ENCODE data around the gene ING2. TPM values are rescaled to one million over a fixed set of nuclear protein-coding genes. Genes with fewer than 3 reads are reported as not detected.

Gene ING2
- total and polyA plus RNA-seq, 2 of the 8 experiments (the other 6 are each of a cell fraction or from before 2014, with no cell fraction given) = 5.1 to 16.1 TPM

GRCh38 chr4:183492791-183493222, 12.1 kb upstream of the ING2 start (continued):
- TF ChIP-seq CHD7 (IDR thresholded peaks at IDR 0.05; ENCODE audit: insufficient replicate concordance, low read length) (no peak), CBX5 (IDR thresholded peaks at IDR 0.05; ENCODE audit: low read depth, low read length) (no peak), YY1 (IDR thresholded peaks at IDR 0.05; ENCODE audit: low read depth, low read length) (no peak), PHF8 (conservative IDR thresholded peaks at IDR 0.05; ENCODE audit: low read depth, low read length) (no peak), SRF (IDR thresholded peaks at IDR 0.05; ENCODE audit: low read depth, low read length) (no peak), SUZ12 (IDR thresholded peaks at IDR 0.05; ENCODE audit: low read length) (no peak), TAF1 (IDR thresholded peaks at IDR 0.05; ENCODE audit: low read depth, low read length) (no peak), CTBP2 (IDR thresholded peaks at IDR 0.05; ENCODE audit: borderline replicate concordance, insufficient read depth, insufficient read length, low read length) (no peak), RFX5 (IDR thresholded peaks at IDR 0.05; ENCODE audit: borderline replicate concordance, low read depth, low read length) (no peak), CHD2 (IDR thresholded peaks at IDR 0.05; ENCODE audit: low read length) (no peak), BACH1 (IDR thresholded peaks at IDR 0.05; ENCODE audit: low read length) (no peak), POLR2A (IDR thresholded peaks at IDR 0.05; ENCODE audit: control extremely low read depth in 1 of 2, low read depth in 2 of 2, low read length in 2 of 2) (no peak)
- TF ChIP-seq, protein P1, sequence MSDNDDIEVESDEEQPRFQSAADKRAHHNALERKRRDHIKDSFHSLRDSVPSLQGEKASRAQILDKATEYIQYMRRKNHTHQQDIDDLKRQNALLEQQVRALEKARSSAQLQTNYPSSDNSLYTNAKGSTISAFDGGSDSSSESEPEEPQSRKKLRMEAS (IDR thresholded peaks at IDR 0.05) = no peak

All from H1 (cell line).